Ishikawa (cell line): ENCODE measurements around the gene CALM3.

Experiments
- CEBPB ChIP-seq: IDR thresholded peaks from 2 replicates; pipeline ENCODE4 v1.6.1; 2012
- CREB1 ChIP-seq: IDR thresholded peaks from 2 replicates; pipeline ENCODE4 v1.6.1; 2012; ENCODE audit warnings: low read depth
- EGR1 ChIP-seq: IDR thresholded peaks from 2 replicates; pipeline ENCODE4 v1.6.1; 2012
- EP300 ChIP-seq: IDR thresholded peaks from 2 replicates; pipeline ENCODE4 v1.6.1; 2012; ENCODE audit warnings: borderline replicate concordance
- FOXM1 ChIP-seq: IDR thresholded peaks from 2 replicates; pipeline ENCODE4 v1.6.1; 2012; ENCODE audit warnings: low read depth, borderline replicate concordance
- NFIC ChIP-seq: IDR thresholded peaks from 2 replicates; pipeline ENCODE4 v1.6.1; 2012
- RAD21 ChIP-seq: IDR thresholded peaks from 2 replicates; pipeline ENCODE4 v1.6.1; 2012; ENCODE audit warnings: low read depth
- REST ChIP-seq: IDR thresholded peaks from 2 replicates; pipeline ENCODE4 v1.6.1; 2012; ENCODE audit warnings: low read depth, mild to moderate bottlenecking
- TAF1 ChIP-seq: IDR thresholded peaks from 2 replicates; pipeline ENCODE4 v1.6.1; 2012; ENCODE audit warnings: low read depth, mild to moderate bottlenecking
- TCF12 ChIP-seq: IDR thresholded peaks from 2 replicates; pipeline ENCODE4 v1.6.1; 2012; ENCODE audit warnings: low read depth
- TEAD4 ChIP-seq: IDR thresholded peaks from 2 replicates; pipeline ENCODE4 v1.6.1; 2012
- USF1 ChIP-seq: IDR thresholded peaks from 2 replicates; pipeline ENCODE4 v1.6.1; 2012
- YY1 ChIP-seq: IDR thresholded peaks from 2 replicates; pipeline ENCODE4 v1.6.1; 2012; ENCODE audit warnings: low read depth
- ZBTB7A ChIP-seq: IDR thresholded peaks from 2 replicates; pipeline ENCODE4 v1.6.1; 2012; ENCODE audit warnings: low read depth
- TF ChIP-seq, protein P1 (sequence below): IDR thresholded peaks from 2 replicates; pipeline ENCODE4 v1.6.1; 2012

The CALM3 gene

DNA sequence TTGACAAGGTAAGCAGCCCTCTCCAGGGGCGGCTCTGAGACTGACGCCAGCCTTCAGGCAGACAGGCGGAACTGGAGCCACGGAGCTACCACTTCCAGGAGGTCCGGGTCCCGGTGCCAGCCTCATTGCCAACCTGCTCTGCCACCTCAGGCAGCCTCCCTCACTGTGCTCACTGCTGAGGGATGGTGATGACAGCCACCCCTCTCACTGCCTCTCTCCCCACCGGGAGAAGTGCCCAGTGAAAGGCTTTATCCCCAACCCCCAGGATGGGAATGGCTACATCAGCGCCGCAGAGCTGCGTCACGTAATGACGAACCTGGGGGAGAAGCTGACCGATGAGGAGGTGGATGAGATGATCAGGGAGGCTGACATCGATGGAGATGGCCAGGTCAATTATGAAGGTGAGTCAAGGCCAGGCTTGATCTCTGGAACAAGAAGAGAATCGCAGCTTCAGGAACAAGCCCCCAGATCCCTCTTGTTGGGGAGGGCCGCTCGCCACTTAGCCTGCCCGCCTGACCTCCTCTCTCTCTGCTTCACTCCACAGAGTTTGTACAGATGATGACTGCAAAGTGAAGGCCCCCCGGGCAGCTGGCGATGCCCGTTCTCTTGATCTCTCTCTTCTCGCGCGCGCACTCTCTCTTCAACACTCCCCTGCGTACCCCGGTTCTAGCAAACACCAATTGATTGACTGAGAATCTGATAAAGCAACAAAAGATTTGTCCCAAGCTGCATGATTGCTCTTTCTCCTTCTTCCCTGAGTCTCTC, 7.6 kb downstream of the CALM3 start:
- TF ChIP-seq RAD21 (no peak), FOXM1 (no peak), EP300 (no peak), REST (no peak), ZBTB7A (no peak), EGR1 (no peak), CREB1 (no peak), TCF12 (no peak), TEAD4 (no peak)

DNA sequence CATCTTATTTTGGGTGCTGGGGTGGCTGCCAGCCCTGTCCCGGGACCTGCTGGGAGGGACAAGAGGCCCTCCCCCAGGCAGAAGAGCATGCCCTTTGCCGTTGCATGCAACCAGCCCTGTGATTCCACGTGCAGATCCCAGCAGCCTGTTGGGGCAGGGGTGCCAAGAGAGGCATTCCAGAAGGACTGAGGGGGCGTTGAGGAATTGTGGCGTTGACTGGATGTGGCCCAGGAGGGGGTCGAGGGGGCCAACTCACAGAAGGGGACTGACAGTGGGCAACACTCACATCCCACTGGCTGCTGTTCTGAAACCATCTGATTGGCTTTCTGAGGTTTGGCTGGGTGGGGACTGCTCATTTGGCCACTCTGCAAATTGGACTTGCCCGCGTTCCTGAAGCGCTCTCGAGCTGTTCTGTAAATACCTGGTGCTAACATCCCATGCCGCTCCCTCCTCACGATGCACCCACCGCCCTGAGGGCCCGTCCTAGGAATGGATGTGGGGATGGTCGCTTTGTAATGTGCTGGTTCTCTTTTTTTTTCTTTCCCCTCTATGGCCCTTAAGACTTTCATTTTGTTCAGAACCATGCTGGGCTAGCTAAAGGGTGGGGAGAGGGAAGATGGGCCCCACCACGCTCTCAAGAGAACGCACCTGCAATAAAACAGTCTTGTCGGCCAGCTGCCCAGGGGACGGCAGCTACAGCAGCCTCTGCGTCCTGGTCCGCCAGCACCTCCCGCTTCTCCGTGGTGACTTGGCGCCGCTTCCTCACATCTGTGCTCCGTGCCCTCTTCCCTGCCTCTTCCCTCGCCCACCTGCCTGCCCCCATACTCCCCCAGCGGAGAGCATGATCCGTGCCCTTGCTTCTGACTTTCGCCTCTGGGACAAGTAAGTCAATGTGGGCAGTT, 8.6 kb downstream of the CALM3 start:
- no peak for TF ChIP-seq TCF12
- no peak for TF ChIP-seq EP300
- TF ChIP-seq REST = no peak
- no peak for TF ChIP-seq FOXM1
- no peak for TF ChIP-seq ZBTB7A

- TF ChIP-seq EGR1 = no peak
- no peak for TF ChIP-seq NFIC
- TF ChIP-seq RAD21 = no peak
- no peak for TF ChIP-seq CREB1
- TF ChIP-seq FOXM1 = no peak
- TF ChIP-seq USF1 = no peak
- TF ChIP-seq TAF1 = no peak
- no peak for TF ChIP-seq TCF12
- TF ChIP-seq TEAD4 = no peak
- no peak for TF ChIP-seq REST
- TF ChIP-seq CEBPB = no peak
- TF ChIP-seq EP300 = no peak
- TF ChIP-seq, protein P1, sequence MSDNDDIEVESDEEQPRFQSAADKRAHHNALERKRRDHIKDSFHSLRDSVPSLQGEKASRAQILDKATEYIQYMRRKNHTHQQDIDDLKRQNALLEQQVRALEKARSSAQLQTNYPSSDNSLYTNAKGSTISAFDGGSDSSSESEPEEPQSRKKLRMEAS = no peak
- no peak for TF ChIP-seq YY1
Measured at GRCh38 chr19:46610413-46610775, 9.3 kb downstream of the CALM3 start.

DNA sequence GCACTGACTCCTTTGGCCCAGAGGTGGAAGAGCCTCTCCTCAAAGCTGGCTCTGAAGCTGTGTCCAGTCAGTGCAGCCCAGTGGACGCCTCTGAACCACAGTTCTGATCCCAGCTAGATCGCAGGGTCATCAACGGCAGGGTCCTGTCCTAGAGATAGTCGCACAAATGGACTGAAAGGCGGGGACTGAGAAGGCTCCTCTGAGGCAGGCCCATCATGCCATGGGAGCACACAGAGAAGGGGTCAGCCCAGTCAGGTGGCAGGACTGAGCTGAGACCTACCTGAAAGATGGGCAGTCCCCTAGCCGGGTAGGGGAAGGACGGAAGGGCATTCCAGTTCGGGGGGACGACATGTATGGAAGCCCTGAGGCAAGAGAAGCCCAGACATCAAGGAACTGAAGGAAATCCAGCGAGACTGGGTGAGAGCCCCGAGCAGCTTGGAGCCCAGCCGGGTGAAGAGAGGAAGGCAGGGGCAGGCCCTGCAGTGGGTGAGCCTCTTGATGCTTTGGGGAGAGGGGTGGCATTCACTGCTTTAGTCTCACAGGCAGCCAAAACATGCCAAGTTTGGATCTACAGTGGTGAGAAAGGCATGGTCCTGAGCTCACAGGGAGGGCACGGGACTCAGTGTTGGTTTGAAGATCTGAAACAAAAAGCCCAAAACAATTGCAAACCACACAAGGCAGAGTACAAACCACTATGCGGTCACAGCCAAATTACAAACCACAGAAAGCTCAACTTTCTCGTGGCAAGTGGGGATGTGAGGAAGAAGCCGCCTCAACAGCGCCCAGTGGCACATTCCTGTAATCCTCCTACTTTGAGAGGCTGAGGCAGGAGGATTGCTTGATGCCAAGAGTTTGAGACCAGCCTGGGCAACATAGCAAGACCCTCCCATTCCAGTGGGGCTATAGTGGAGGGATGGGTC, 10.0 kb downstream of the CALM3 start:
- no peak for TF ChIP-seq REST
- no peak for TF ChIP-seq USF1
- TF ChIP-seq CREB1 = no peak
- TF ChIP-seq YY1 = no peak
- TF ChIP-seq TCF12 = no peak
- TF ChIP-seq, protein P1 = no peak
- no peak for TF ChIP-seq EGR1
